Testis (tissue), 2 donors: ENCODE results near the gene ANKRD49.

Experiments
- CTCF ChIP-seq, 3 experiments: fragments of 450-650 bp in 2 of 3; fragments of 200-600 bp in 1 of 3; sonication (generic) in 1 of 3; IDR thresholded peaks; one replicate each; pipeline ENCODE4 v1.5.1; 2016 to 2019; ENCODE audit warnings: antibody characterized with exemption in 3 of 3, mild to moderate bottlenecking in 2 of 3, moderate library complexity in 1 of 3
- POLR2A ChIP-seq: fragments of 450-650 bp; IDR thresholded peaks from one replicate; pipeline ENCODE4 v1.6.1; 2017; ENCODE audit warnings: antibody characterized with exemption, mild to moderate bottlenecking, moderate library complexity

DNA sequence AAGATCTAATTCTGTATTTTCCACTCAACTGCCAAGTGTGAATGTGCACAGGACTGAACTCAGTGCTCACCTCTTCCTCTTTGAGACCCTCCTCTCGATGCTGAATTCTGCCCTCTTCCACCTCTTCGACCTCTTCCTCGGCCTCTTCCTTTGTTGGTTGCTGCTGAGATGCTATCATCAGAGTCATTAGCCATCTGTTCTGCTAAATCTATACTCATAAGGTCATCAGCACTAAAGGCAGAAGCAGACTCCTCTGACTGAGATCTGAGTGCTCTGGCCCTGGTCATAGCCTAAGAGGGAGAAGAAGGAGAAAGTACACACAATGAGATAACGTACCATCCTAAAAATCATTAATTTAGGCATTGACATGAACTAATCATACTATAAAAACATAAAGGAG is 46.6 kb upstream of the ANKRD49 start:
- TF ChIP-seq CTCF (IDR thresholded peaks at IDR 0.05), result no peak
- TF ChIP-seq POLR2A, result no peak
